Endothelial cell of umbilical vein (primary cell): Measurements from ENCODE around the gene TAOK2. TPM values are rescaled to one million over a fixed set of nuclear protein-coding genes. Genes with fewer than 3 reads are reported as not detected.

Experiments
- BruUV-seq: library from RNA; stranded (reverse); fragments of 400-500 nt; replicated peaks from 2 replicates; lab custom pipeline; 2021; lab: Mats Ljungman, UMichigan
- CTCF ChIA-PET: fragments of 300-600, 350-600 bp; sonication (Branson Sonifier 250); formaldehyde crosslinking; loops from one replicate; lab custom pipeline; 2021; ENCODE audit warnings: antibody characterized with exemption, inconsistent platforms; lab: Charles Lee
- POLR2A ChIA-PET: fragments of 300-600, 350-600 bp; sonication (Branson Sonifier 250); formaldehyde crosslinking; loops from one replicate; lab custom pipeline; 2021; ENCODE audit warnings: antibody characterized with exemption, inconsistent platforms; lab: Charles Lee
- DNase-seq: peaks from one replicate; pipeline ENCODE4 v3.0.0-alpha.2; 2011; ENCODE audit warnings: low read depth, low spot score
- FAIRE-seq: peaks from 2 replicates; lab custom pipeline; 2011; peaks lifted over from hg19 to GRCh38; lab: Jason Lieb, UNC
- H2AFZ ChIP-seq: 2 replicates; pipeline ENCODE4 v1.6.0; 2012; ENCODE audit warnings: low read depth, low read length, control low read depth, inconsistent platforms
- H3K27ac ChIP-seq: 2 replicates; pipeline ENCODE4 v1.5.1; 2011; ENCODE audit warnings: low read depth, mild to moderate bottlenecking, control low read depth, low read length, moderate library complexity; ENCODE audit not compliant: insufficient read depth
- H3K27me3 ChIP-seq, 2 experiments: 2 replicates each; pipeline versions ENCODE4 v1.6.0 to v1.6.1; 2011; ENCODE audit warnings: low read length in 2 of 2, mixed read lengths in 1 of 2; ENCODE audit not compliant: control insufficient read depth in 2 of 2, insufficient read depth in 2 of 2
- H3K36me3 ChIP-seq, 2 experiments: 2 replicates in 1 of 2; 3 replicates in 1 of 2; pipeline ENCODE4 v1.5.1; 2011; ENCODE audit warnings: low read length in 2 of 2, mild to moderate bottlenecking in 1 of 2, moderate library complexity in 1 of 2; ENCODE audit not compliant: control insufficient read depth in 2 of 2, insufficient read depth in 2 of 2; ENCODE audit errors: extremely low read depth in 1 of 2
- H3K4me1 ChIP-seq: 3 replicates; pipeline ENCODE4 v1.5.1; 2011; ENCODE audit warnings: mild to moderate bottlenecking, low read length; ENCODE audit not compliant: control insufficient read depth, insufficient read depth; ENCODE audit errors: extremely low read depth
- H3K4me2 ChIP-seq: 2 replicates; pipeline ENCODE4 v1.6.1; 2011; ENCODE audit warnings: low read length, control low read depth, mixed read lengths; ENCODE audit not compliant: insufficient read depth
- H3K4me3 ChIP-seq, 3 experiments: fragments of 200-600 bp in 1 of 3; sonication (generic), shearing (Covaris generic) in 1 of 3; replicated peaks in 1 of 3; 2 replicates each; pipeline ENCODE4 v1.5.1; 2011 to 2016; ENCODE audit warnings: control low read depth in 3 of 3, low read length in 3 of 3, mild to moderate bottlenecking in 2 of 3, inconsistent platforms in 1 of 3, low read depth in 1 of 3, moderate library complexity in 1 of 3; ENCODE audit not compliant: insufficient read depth in 1 of 3
- H3K79me2 ChIP-seq: 2 replicates; pipeline ENCODE4 v1.6.0; 2012; ENCODE audit warnings: low read length, inconsistent platforms; ENCODE audit not compliant: control insufficient read depth, insufficient read depth
- H3K9ac ChIP-seq: replicated peaks from 2 replicates; pipeline ENCODE3; 2011; ENCODE audit warnings: low read length, control low read depth; ENCODE audit not compliant: insufficient read depth; ENCODE audit errors: extremely low read depth
- H3K9me1 ChIP-seq: replicated peaks from 3 replicates; pipeline ENCODE4 v1.6.0; 2011; ENCODE audit warnings: mild to moderate bottlenecking, low read length; ENCODE audit not compliant: control insufficient read depth, insufficient read depth; ENCODE audit errors: extremely low read depth
- H3K9me3 ChIP-seq: replicated peaks from 2 replicates; pipeline ENCODE4 v1.5.1; 2012; ENCODE audit warnings: low read length, inconsistent platforms; ENCODE audit not compliant: control insufficient read depth, insufficient read depth
- H4K20me1 ChIP-seq: replicated peaks from 2 replicates; pipeline ENCODE3; 2011; ENCODE audit warnings: mild to moderate bottlenecking, low read length; ENCODE audit not compliant: control insufficient read depth, insufficient read depth; ENCODE audit errors: extremely low read depth
- CTCF ChIP-seq, 2 donors: IDR thresholded peaks; 1 replicate in 1 of 2; 2 replicates in 1 of 2; pipeline ENCODE4 v1.5.1; 2011; ENCODE audit warnings: low read length in 2 of 2, mild to moderate bottlenecking in 2 of 2, moderate library complexity in 2 of 2, control low read depth in 1 of 2, inconsistent platforms in 1 of 2, low read depth in 1 of 2; ENCODE audit not compliant: insufficient read depth in 1 of 2; ENCODE audit errors: extremely low read depth in 1 of 2
- GATA2 ChIP-seq: IDR thresholded peaks from 2 replicates; pipeline ENCODE4 v1.7.0; 2011; ENCODE audit warnings: low read depth, mild to moderate bottlenecking, moderate library complexity, mixed read lengths, low read length; ENCODE audit not compliant: insufficient read length, insufficient read depth
- POLR2AphosphoS5 ChIP-seq: IDR thresholded peaks from 2 replicates; pipeline ENCODE4 v1.6.1; 2012; ENCODE audit warnings: low read depth, mild to moderate bottlenecking, control low read depth, low read length, moderate library complexity; ENCODE audit not compliant: insufficient read depth
- dilution Hi-C: fragments of 300-500 bp; cut with MboI; formaldehyde crosslinking; loops from one replicate; pipeline ENCODE4 v1.15.0; 2019; ENCODE audit warnings: low sequenced_read_pairs; ENCODE audit not compliant: extremely low pct_ligation_motif_present
- intact Hi-C: fragments of 100-400 bp; cut with micrococcal nuclease; formaldehyde crosslinking; loops from one replicate; pipeline ENCODE4 v1.10.0; 2022
- polyA plus RNA-seq, 4 experiments: library from polyadenylated mRNA; depleted of rRNA in 3 of 4; stranded (reverse) in 3 of 4; unstranded in 1 of 4; fragments of >200 nt; gene quantifications; 2 replicates each; pipeline versions ENCODE4 v1.2.1 to v1.2.3, GENCODE V29; 2011 to 2012; ENCODE audit warnings: missing spikeins in 1 of 4
- total RNA-seq: library from RNA; stranded (reverse); gene quantifications from 2 replicates; pipeline ENCODE4 v1.2.3, GENCODE V29; 2021

Gene TAOK2
- total and polyA plus RNA-seq, 2 donors (not counting 3 experiments of a cell fraction or from before 2014, with no cell fraction given) = 52.8 to 114 TPM

- BruUV-seq = no TSS peak
- intact Hi-C loops = loop anchor here (1.0 kb wide), 3 partner anchors 12 to 98 kb away; partner anchors contain the start of genes CDIPT, HIRIP3 and TAOK2
- Histone ChIP-seq H3K9me3 (no peaks in the 10 kb centered on the region), H3K79me2 (peaks cover 2% of the 10 kb centered on the region), H3K4me3 (peak within 1 kb of the TSS; percentile 63 to 82 (median 76)), H3K4me1 (peaks cover 15% of the 10 kb centered on the region), H2AFZ (peak within 1 kb of the TSS; percentile 88), H3K27me3 (no peaks in the 10 kb centered on the region), H3K9ac (peak within 1 kb of the TSS; percentile 83), H4K20me1 (no peaks in the 10 kb centered on the region), H3K27ac (peak within 1 kb of the TSS; percentile 70), H3K4me2 (peak within 1 kb of the TSS; percentile 93), H3K36me3 (no peaks in the 10 kb centered on the region), H3K9me1 (no peaks in the 10 kb centered on the region)
- FAIRE-seq (peak; percentile 35), DNase-seq (peak; percentile 92)
- dilution Hi-C loops = no loop called here
- TF ChIP-seq GATA2 = no peak
- peak; percentile 83 for TF ChIP-seq POLR2AphosphoS5
- TF ChIP-seq CTCF (IDR thresholded peaks at IDR 0.05; ENCODE audit: extremely low read depth in 1 of 2, insufficient read depth in 1 of 2, low read depth in 1 of 2, low read length in 2 of 2) = peak; percentile 27 to 43
- ChIA-PET POLR2A (interaction anchor here (2.9 kb wide), 1 partner anchor 12 kb away, joined by 14 read pairs; the partner anchor contains the start of gene TAOK2), CTCF (interaction anchor here (0.5 to 3.8 kb wide), 18 partner anchors 8 to 261 kb away, joined by 3 to 16 read pairs (median 5); partner anchors contain the start of genes ASPHD1, KCTD13 and TAOK2)
These were observed 12.0 kb upstream of the TAOK2 start, which contains the start of gene TMEM219 for GRCh38 chr16:29961479-29962343. Gene TMEM219, plus strand, starts transcription at chr16:29962079. Its CDS starts 1,065 bp downstream, at chr16:29963144.
